Osteoblast (primary cell): ENCODE data around the gene GDI2. TPM values are rescaled to one million over a fixed set of nuclear protein-coding genes. Genes with fewer than 3 reads are reported as not detected.
A peak's percentile ranks its signal among the peaks of the same experiment; 100 is the strongest.
"Not testable (repeated sequence)": the region's sequence is repeated elsewhere in the genome, so short reads cannot be mapped to it uniquely, and the experiment has no call there.

ENCODE experiments used
- DNase-seq: peaks from one replicate; pipeline ENCODE4 v3.0.0; 2011; ENCODE audit warnings: low spot score, mixed read lengths; ENCODE audit not compliant: insufficient read length; ENCODE audit errors: missing footprints
- H2AFZ ChIP-seq: 2 replicates; pipeline ENCODE4 v1.6.0; 2011; ENCODE audit warnings: mild to moderate bottlenecking, low read length
- H3K27ac ChIP-seq: 2 replicates; pipeline ENCODE4 v1.5.1; 2011; ENCODE audit warnings: mild to moderate bottlenecking, low read depth, low read length, moderate library complexity
- H3K27me3 ChIP-seq: 2 replicates; pipeline ENCODE4 v1.6.0; 2012; ENCODE audit warnings: mild to moderate bottlenecking, control low read depth, inconsistent platforms, low read length, moderate library complexity; ENCODE audit not compliant: insufficient read depth
- H3K36me3 ChIP-seq: 2 replicates; pipeline ENCODE4 v1.5.1; 2011; ENCODE audit warnings: mild to moderate bottlenecking, low read length, control low read depth, moderate library complexity; ENCODE audit not compliant: insufficient read depth
- H3K4me1 ChIP-seq: 2 replicates; pipeline ENCODE4 v1.5.1; 2011; ENCODE audit warnings: mild to moderate bottlenecking, low read length, control low read depth, moderate library complexity; ENCODE audit not compliant: insufficient read depth
- H3K4me2 ChIP-seq: 2 replicates; pipeline ENCODE4 v1.6.0; 2011; ENCODE audit warnings: mild to moderate bottlenecking, low read length; ENCODE audit not compliant: insufficient read depth
- H3K4me3 ChIP-seq: fragments of 200-600 bp; sonication (generic); 3 replicates; pipeline ENCODE4 v1.5.1; 2012; ENCODE audit warnings: mild to moderate bottlenecking, low read length, inconsistent platforms; ENCODE audit not compliant: insufficient read depth
- H3K79me2 ChIP-seq: 2 replicates; pipeline ENCODE4 v1.6.0; 2012; ENCODE audit warnings: mild to moderate bottlenecking, low read length, control low read depth, inconsistent platforms; ENCODE audit not compliant: insufficient read depth
- H3K9me3 ChIP-seq: 2 replicates; pipeline ENCODE4 v1.5.1; 2011; ENCODE audit warnings: low read depth, low read length, control low read depth
- H4K20me1 ChIP-seq: 2 replicates; pipeline ENCODE4 v1.6.0; 2012; ENCODE audit warnings: mild to moderate bottlenecking, low read length, control low read depth; ENCODE audit not compliant: insufficient read depth
- CTCF ChIP-seq: IDR thresholded peaks from 2 replicates; pipeline ENCODE4 v1.5.1; 2011; ENCODE audit warnings: mild to moderate bottlenecking, low read depth, low read length, moderate library complexity; ENCODE audit errors: extremely low read depth
- total RNA-seq: library from RNA; depleted of rRNA; stranded (reverse); fragments of >200 nt; gene quantifications from 2 replicates; pipeline ENCODE4 v1.2.3, GENCODE V29; 2012

The GDI2 gene
- total RNA-seq, 1 donor = 684 TPM

- no peaks in the 10 kb centered on the region for H3K36me3 ChIP-seq
- peaks cover 36% of the 10 kb centered on the region for H3K4me1 ChIP-seq
- DNase-seq = no peak
- TF ChIP-seq CTCF = no peak
- H2AFZ ChIP-seq = peak overlapping the region; percentile 5
- H3K4me2 ChIP-seq = peak overlapping the region; percentile 90
- H3K9me3 ChIP-seq = no peaks in the 10 kb centered on the region
- peaks cover 65% of the 10 kb centered on the region for H3K79me2 ChIP-seq
- H4K20me1 ChIP-seq = peaks cover 48% of the 10 kb centered on the region
- H3K27ac ChIP-seq = peak overlapping the region; percentile 88
- peak overlapping the region; percentile 98 for H3K4me3 ChIP-seq
- no peaks in the 10 kb centered on the region for H3K27me3 ChIP-seq
These were observed 747 bp downstream of the GDI2 start for GRCh38 chr10:5812283-5813090.

- no peak overlapping the region for H2AFZ ChIP-seq
- H4K20me1 ChIP-seq = peaks cover 57% of the 10 kb centered on the region
- peak; percentile 96 for DNase-seq
- peaks cover 76% of the 10 kb centered on the region for H3K79me2 ChIP-seq
- H3K4me3 ChIP-seq = peak overlapping the region; percentile 98
- peaks cover 37% of the 10 kb centered on the region for H3K4me1 ChIP-seq
- H3K9me3 ChIP-seq = no peaks in the 10 kb centered on the region
- H3K27me3 ChIP-seq = no peaks in the 10 kb centered on the region
- no peaks in the 10 kb centered on the region for H3K36me3 ChIP-seq
- H3K27ac ChIP-seq = peak overlapping the region; percentile 88
- peak overlapping the region; percentile 90 for H3K4me2 ChIP-seq
- TF ChIP-seq CTCF = no peak
These were observed 1.8 kb downstream of the GDI2 start for GRCh38 chr10:5811387-5811821.

GRCh38 chr10:5810225-5810624 is 3.0 kb downstream of the GDI2 start:
- Histone ChIP-seq H2AFZ (no peak overlapping the region), H3K36me3 (peaks cover 7% of the 10 kb centered on the region), H3K79me2 (peaks cover 88% of the 10 kb centered on the region), H3K9me3 (no peaks in the 10 kb centered on the region), H3K4me1 (peaks cover 37% of the 10 kb centered on the region), H3K27ac (peak overlapping the region; percentile 88), H4K20me1 (peaks cover 68% of the 10 kb centered on the region), H3K4me3 (peak overlapping the region; percentile 15), H3K4me2 (peak overlapping the region; percentile 90), H3K27me3 (no peaks in the 10 kb centered on the region)
- DNase-seq = no peak
- no peak for TF ChIP-seq CTCF

GRCh38 chr10:5809527-5810154 is 3.6 kb downstream of the GDI2 start:
- Histone ChIP-seq H3K4me3 (peak overlapping the region; percentile 44), H2AFZ (no peak overlapping the region), H4K20me1 (peaks cover 69% of the 10 kb centered on the region), H3K9me3 (no peaks in the 10 kb centered on the region), H3K27ac (peak overlapping the region; percentile 88), H3K4me1 (peaks cover 36% of the 10 kb centered on the region), H3K79me2 (peaks cover 92% of the 10 kb centered on the region), H3K36me3 (peaks cover 10% of the 10 kb centered on the region), H3K27me3 (no peaks in the 10 kb centered on the region), H3K4me2 (peak overlapping the region; percentile 90)
- TF ChIP-seq CTCF = no peak
- no peak for DNase-seq

GRCh38 chr10:5808783-5809392 is 4.3 kb downstream of the GDI2 start:
- Histone ChIP-seq H3K36me3 (peaks cover 10% of the 10 kb centered on the region), H3K4me3 (peak overlapping the region; percentile 44), H3K4me2 (peak overlapping the region; percentile 90), H3K27ac (peak overlapping the region; percentile 88), H3K79me2 (peaks cover 94% of the 10 kb centered on the region), H4K20me1 (peaks cover 74% of the 10 kb centered on the region), H3K4me1 (peaks cover 28% of the 10 kb centered on the region)
- DNase-seq, H3K27me3 ChIP-seq, H2AFZ ChIP-seq, H3K9me3 ChIP-seq: not testable (repeated sequence)
